ENCODE measurements around the gene CCDC71. TPM values are rescaled to one million over a fixed set of nuclear protein-coding genes. Genes with fewer than 3 reads are reported as not detected.

The CCDC71 gene
- total RNA-seq, 2 experiments from 2014 or later: 29.6 to 31.2 TPM

DNA sequence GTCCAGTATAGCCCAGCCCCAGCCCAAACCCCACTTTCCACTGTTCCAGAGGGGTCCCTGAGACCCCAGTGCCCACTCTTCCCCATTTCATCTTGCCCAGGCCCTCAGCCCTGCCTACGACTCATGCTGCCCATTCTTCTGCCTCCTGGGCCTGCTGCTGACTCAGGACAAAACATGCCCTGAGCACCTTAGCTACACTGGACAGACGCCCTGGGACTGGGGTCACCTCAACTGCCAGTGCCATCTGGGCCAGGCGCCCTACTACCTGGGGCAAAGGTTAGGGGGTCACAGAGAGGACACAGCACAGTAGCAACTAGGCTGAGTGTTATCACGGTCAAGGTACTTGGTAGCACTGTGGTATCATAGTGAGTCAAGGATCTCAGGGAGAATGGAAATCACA is 30.6 kb downstream of the CCDC71 start:
- CTCF ChIA-PET: no interaction called here
- POLR2A ChIA-PET: no interaction called here

DNA sequence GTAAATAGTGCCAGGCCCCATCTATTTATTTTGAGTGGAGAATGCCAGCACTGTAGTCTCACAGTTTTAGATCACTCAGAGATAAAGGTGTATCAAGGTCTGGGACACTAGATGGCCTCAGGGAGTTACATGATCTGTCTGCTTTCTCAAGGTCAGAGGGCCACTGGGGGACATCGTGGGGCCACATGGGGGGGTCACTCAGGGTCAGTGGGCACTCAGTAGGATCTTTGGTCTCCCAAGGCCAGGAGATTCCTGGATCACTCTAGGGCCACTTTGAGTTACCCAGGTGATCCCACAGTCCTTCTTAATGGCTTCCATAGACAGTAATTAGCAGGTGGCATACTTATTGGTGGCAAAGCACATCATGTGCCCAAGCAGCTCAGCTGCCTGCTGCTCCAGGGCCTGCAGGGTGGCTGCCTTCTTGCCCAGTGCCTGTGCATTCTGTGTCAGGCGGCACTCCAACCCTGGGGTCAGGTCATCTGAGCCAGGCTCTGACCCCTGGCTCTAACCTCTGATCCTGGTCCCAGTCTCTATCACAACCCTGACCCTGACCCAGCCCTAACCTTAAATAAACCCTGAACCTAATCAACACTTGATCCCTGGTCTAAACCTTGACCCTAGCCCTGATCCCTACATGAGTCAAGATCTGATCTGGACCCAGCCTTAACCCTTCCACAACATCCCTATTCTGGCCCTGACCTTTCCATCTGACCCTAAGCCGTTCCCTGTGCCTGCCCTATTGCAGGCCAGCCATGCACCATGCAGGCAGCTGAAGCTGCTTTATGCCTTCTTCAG is 31.5 kb downstream of the CCDC71 start:
- ChIA-PET CTCF (no interaction called here), POLR2A (no interaction called here)

DNA sequence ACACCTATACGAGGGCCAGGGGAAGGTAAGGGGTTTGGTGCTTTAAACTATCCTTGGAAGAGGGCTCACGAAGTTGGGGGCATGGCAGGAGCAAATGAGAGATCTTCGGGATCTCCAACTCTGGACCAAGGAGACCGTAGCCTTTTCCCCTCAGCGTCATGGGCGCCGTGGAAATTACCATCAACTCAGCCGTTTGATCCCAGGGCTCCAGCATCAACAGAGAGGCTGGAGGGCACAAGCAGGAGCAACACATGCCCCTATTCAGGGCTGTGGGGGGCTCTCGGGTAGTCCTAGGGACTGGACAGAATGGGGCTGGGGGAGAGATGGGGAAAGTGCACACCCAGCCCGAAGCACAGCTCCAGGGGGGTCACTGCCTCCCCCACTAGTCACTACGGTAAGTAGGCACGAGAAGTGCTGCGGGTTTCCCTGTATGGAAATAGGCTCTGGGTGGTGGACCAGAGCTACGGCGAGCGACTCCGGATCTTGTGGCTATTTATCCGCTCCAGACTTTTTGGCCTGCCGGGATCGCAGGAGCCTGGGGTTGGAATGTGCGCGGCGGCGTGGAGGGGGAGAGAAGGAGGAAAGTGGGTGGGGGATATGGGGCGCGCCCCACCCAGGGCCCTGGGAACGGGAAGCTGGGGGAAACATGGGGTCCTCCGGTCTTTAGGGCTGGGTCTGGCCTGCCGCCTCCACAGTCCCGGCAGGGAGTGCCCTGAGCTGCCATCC is 32.7 kb downstream of the CCDC71 start:
- ChIA-PET CTCF (no interaction called here), POLR2A (no interaction called here)

DNA sequence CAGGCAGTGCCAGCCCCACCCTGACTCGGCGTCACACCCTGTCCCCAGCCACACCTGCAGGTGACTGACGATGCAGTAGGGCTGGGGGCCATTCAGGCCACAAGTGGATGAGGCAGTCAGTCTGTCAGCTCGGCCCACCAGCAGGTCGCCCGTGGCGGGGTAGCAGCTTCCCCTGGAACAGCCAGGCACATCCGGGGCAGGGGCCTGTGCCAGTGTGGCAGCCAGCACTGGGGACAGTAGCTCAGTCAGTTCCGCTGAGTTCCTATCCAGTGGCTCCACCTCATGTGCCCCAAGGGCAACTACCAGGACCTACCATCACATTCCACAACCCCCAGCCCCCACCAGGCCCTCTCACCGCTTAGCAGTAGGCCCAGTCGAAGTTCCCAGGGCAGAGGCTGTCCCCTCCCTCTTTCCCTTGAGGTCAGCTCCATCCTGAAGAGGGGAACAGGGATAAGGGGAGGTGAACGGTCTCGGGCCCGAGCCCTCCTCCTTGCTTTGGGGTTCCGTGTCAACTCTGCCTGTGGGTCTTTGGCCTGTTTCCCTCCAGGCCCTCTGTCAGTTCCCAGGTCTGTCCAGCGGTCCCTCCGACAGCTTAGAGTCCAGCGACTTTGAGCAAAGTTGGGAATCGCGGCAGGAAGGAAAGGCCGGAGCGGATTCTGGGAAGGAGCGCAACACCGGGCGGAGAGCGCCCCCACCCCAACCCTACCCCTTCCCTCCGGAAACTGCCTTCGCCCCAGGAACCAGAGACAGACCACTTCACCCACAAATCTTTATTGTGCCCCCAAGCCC is 33.5 kb downstream of the CCDC71 start, which contains the start of gene LAMB2:
Gene LAMB2, minus strand, starts transcription at position 614 of the 789 bp plus-strand sequence. Its CDS starts 183 bp downstream, at position 431.
- ChIA-PET CTCF (interaction anchor here (0.6 kb wide), 2 partner anchors 36 to 707 kb away, joined by 3 read pairs; no protein-coding TSS in a partner anchor), POLR2A (no interaction called here)

DNA sequence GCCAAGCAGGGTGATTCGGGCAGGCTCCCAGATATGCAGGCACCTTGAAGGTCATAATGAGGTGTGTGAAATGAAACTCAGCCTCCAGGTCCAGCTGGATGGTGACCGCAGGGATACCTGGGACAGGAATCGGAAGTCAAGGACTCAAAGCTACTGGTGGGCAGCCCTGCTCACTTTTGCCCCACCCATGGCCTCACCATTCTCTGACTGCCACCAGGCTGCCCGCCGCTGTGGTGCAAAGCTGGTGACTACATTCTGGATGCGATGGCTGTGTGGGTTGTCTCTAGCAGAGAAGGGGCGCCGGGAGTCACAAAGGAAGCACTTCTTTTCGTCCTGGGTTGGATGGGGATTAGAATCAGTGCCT is 34.1 kb downstream of the CCDC71 start:
- POLR2A ChIA-PET: no interaction called here
- CTCF ChIA-PET: interaction anchor here (0.6 kb wide), 1 partner anchor 35 kb away, joined by 3 read pairs; no protein-coding TSS in a partner anchor

DNA sequence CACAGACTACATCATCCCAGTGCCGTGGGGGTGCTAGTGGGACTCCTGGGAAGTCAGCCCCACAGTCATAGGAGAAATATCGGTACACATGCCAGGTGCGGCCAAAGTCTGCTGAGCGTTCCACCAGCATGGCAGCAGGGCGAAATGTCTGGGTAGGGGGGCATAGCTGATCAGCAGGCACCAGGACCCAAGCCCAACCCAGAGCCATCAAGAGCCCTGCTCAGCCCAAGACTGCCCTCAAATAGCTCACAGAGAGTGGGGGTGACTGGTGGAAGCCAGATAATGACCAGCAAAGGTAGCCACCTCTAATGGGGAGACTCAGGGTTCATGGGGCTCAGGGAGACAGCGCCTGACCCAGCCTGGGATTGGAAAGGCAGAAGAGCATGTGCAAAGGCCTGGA is 34.6 kb downstream of the CCDC71 start:
- CTCF ChIA-PET: no interaction called here

DNA sequence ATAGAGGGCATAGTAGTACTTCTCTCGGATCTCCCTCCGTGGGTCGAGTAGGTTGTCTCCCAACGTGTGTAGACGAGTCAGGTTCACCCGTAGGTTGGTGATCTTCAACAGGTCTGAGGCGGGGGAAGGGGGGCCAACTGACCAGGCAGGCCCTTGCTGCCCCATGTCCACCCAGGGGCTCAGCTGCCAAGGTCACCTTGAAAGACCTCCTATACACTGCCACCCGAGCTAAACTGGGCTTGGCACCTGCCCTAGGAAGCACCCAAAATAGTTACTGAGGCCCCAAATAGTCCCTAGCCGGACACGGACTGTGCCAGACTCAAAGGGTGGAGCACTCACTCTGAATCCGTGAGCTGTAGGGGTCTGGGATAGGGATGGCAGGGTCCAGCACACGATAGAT is 35.1 kb downstream of the CCDC71 start:
- ChIA-PET POLR2A (no interaction called here), CTCF (interaction anchor here (0.6 kb wide), 1 partner anchor 22 kb away, joined by 3 read pairs; no protein-coding TSS in a partner anchor)

More for the DNA sequence above, 34.6 kb downstream of the CCDC71 start:
- POLR2A ChIA-PET: no interaction called here

DNA sequence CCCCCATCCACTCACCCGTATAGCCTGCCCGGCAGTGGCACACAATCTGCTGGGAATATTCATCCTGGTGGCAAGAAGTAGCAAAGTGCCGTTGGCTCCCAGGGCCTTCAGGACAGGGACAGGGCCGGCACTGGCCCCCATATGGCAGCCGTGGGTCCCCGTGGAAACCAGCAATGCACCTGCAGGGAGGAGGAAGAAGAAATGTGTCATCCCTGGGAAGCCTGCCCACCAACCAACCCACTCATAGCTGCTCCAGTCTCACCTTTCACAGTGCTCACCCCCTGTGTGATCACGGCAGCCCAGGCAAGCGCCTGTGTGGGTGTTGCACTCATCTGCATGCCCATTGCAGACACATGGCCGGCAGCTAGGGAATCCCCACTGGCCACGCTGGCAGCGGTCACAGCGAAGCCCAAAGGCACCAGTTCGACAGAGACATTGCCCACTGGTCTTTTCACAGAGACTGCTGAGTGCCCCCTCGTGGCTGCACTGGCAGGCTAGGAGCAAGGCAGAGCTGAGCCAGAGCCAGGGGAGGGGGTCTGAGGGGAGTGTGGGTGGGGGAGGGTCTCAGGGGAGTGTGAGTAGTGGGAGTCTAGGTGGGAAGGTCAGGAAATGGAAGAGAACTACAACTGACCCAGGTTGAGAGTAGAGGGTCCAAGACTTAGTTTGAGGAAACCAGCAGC is 41.0 kb downstream of the CCDC71 start:
- CTCF ChIA-PET: no interaction called here
- POLR2A ChIA-PET: no interaction called here

DNA sequence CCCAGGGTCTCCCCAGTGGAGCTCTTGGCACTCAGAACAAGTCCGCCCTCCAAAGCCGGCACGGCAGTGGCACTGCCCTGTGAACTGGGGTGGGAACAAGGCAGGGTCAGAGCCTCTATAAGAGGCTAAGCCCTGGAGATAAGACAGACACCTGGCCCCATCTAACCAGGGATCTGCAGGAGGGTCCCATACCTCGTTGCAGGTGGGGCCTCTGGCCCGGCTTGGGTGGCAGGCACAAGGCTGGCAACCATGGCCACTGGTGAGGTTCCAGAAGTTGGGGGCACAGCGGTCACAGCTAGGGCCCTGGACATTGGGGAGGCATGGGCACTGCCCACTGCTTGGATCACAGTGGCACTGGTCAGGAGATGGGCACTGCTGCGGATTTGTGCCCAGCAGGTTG is 41.9 kb downstream of the CCDC71 start:
- ChIA-PET POLR2A (no interaction called here), CTCF (no interaction called here)

DNA sequence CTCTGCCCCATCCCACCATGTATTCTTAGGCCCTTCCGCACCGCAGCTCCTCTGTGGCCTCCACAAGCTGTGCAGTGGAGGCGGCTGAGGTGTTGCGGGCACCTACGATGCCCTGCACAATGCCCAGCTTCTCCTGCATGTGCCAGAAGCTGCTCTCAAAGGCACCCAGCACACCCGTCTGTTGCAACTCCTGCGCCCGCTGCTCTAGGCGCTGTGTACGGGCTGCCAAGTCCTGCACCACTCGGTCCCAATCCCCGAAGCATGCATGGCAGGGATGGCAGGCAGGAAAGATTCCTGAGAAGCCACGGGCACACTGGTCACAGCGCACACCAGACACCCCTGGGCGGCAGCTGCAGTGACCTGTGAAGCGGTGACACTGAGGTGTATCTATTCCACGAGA is 42.4 kb downstream of the CCDC71 start:
- CTCF ChIA-PET: no interaction called here
- POLR2A ChIA-PET: no interaction called here

DNA sequence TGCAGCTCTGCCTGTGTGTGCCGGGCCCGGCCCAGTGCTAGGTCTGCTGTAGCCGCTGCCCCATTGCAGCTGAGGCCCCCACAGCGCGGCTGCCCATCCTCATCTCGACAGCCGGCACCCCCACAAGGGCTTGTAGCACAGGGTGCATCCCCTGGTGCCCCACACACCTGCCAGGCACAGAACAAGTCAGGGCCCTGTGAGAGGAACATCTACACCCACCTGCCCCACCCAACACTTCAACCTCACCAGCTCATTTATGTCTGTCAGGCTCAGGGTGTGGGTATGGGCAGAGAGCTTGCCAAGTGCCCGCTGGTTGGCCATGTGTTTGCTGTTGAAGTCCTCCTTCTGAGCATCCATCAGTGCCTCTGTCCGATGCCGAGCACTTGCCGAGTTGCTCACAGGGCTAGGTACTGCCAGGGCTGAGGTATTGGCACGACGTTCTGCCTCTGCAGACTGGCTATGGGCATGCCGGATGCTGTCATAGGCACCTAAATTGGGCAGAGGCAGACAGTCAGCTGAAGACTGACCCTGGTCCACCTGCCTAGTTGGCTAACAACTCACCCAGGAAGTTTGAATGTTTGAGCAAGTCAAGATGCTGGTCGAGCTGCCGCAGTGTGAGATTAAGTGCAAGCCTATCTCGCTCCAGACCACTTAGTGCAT is 43.1 kb downstream of the CCDC71 start:
- ChIA-PET CTCF (no interaction called here), POLR2A (no interaction called here)

DNA sequence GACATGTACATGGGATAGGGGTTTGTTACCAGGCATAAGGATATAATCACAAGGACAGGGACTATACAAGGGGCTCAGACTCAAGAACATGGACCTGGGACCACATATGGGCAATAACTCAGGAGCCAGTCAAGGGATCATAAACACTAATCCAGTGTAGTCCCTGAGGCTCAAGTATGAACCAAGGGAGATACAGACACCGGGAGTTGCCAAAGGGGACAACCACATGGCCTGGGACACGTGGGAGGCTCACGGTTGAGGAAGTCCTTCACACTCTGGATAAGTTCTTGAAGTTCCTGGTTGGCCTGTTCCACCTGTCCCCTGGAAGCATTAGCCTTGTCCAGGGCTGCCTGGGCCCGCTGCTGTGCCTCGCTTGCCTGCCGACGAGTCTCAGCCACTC is 43.7 kb downstream of the CCDC71 start:
- CTCF ChIA-PET: no interaction called here
- POLR2A ChIA-PET: no interaction called here

DNA sequence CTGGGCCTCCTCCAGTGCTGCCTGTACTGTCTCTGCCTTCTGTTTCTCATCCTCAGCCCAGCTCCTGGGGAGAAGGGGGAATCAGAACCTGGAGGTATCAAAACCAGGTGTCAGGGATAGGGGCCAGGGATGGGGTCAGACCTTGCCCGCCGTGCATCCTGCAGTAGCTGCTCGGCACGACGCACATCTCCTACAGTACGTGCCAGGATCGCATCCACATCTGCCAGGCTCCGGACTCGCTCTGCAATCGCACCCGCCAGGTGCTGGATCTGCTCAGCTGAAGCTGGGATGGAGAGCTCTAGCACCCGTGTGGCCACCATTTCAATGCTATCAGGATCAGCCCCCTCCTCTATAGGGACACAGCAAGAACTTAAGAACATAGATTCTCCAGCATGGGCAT is 44.1 kb downstream of the CCDC71 start:
- ChIA-PET CTCF (interaction anchor here (1.4 kb wide), 1 partner anchor 102 kb away, joined by 8 read pairs; no protein-coding TSS in a partner anchor), POLR2A (no interaction called here)

DNA sequence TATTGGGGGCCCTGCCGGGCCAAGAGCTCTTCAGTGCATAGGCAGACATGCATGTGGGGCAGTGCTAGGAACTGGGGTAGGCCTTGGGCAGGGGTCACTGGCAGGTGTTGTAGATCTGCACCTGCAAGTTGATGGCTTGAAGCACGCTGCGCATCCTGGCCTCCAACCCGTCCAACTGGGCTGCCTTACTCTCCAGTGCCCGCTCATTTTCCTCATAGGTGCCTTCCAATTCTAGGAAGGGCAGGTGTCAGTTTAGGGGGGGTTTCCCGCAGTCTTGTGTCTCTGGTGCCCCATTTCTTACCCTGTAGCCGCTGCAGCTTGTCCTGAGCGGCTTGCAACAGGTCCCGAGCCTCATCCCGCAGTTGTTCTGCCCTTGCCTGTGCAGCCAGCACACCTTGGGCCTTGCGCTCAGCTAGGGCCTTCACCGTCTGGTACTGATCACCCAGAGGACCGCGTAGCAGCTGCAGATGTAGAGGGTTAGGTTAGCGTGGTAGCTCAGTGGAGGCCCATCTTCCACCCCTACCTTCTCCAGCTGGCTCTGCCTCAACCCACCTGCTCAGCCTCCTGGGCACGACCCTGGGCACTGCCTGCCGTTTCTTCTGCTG is 44.9 kb downstream of the CCDC71 start:
- ChIA-PET POLR2A (interaction anchor here (0.6 to 1.4 kb wide), 9 partner anchors 12 to 650 kb away, joined by 3 to 11 read pairs (median 3); partner anchors contain the start of genes QRICH1 and RHOA), CTCF (interaction anchor here (0.6 to 1.4 kb wide), 4 partner anchors 27 to 346 kb away, joined by 3 to 8 read pairs (median 6); partner anchors contain the start of gene KLHDC8B)

DNA sequence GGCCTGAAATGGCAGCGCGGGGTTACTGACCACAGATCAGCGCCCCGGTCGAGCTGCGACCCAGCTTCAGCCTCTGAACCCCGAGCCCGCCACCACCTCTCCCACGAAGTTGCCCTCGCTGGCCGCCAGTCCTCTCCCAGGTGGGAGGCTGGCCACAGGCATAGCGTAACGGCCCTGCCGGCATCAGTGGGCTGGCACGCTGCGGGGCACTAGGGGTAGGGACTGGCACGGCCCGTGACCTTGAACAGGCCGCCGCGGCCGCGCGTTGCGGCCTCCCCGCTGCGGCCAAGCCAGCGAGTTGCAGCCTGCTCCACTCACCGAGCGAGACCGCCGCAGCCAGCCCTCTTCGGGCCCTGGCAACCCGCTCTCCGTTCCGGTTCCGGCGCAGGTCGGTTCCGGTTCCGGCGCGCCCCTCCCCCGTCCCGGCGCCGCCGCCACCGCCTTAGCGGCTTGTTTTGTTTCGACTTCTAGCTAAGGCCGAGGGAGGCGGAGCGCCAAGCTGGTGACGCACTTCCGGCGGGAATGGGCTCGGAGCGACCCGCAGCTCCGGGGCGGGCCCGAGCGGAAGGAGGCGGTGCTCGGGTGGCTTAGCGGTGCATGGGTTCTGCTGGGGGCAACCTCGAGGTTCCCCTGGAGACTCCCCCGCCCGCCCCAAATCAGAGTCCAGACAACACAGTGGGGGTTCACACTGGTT is 45.5 kb downstream of the CCDC71 start, which contains the start of gene USP19:
Gene USP19, minus strand, starts transcription at position 386 of the 694 bp plus-strand sequence. CDS start 1,678 bp downstream, outside the sequence.
- POLR2A ChIA-PET: interaction anchor here (0.6 to 1.4 kb wide), 8 partner anchors 12 to 291 kb away, joined by 3 to 11 read pairs (median 3); partner anchors contain the start of genes QRICH1 and RHOA

DNA sequence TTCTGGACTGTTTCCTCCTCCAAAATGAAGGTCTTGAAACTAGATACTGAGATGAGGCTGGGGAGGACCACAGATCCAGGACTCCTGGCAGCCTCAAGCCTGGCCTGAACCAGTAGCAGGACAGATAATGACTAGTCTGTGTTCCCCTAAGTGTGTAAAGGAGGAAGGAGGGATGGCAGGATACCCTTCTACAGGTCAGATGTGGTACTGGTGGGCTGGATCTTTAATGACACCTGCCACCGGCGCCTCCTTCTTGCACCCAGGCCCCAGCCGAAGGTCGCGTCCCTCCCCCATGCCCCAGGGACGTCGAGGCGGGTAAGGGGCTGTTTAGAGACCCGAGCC is 46.1 kb downstream of the CCDC71 start:
- POLR2A ChIA-PET: interaction anchor here (1.2 to 1.4 kb wide), 2 partner anchors 16 to 26 kb away, joined by 3 to 11 read pairs; partner anchors contain the start of gene QRICH1

More for the DNA sequence above, 45.5 kb downstream of the CCDC71 start, which contains the start of gene USP19:
- CTCF ChIA-PET: interaction anchor here (0.6 to 1.4 kb wide), 5 partner anchors 26 to 233 kb away, joined by 3 to 8 read pairs (median 4); partner anchors contain the start of gene KLHDC8B

DNA sequence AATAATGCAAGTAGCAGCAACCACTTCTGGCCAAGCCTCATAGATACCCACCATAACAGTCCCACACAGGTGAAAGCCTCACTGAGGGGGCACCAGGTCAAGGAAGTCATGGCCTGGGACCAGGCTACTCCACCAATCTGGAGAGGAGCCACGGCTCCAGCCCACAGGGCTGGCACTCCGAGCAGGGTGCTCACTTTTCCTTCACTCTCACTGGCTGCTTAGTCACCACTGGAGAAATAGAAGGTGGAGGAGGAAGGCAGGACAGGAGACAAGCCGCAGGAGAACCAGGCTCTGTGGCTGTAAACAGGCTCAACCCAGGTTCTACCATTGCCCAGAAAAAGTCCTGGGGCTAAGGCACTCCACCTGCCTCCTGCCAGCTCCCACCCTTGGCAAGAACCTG is 46.7 kb downstream of the CCDC71 start:
- CTCF ChIA-PET: no interaction called here
- POLR2A ChIA-PET: no interaction called here

More for the DNA sequence above, 46.1 kb downstream of the CCDC71 start:
- CTCF ChIA-PET: interaction anchor here (0.6 kb wide), 1 partner anchor 234 kb away, joined by 4 read pairs; no protein-coding TSS in a partner anchor

DNA sequence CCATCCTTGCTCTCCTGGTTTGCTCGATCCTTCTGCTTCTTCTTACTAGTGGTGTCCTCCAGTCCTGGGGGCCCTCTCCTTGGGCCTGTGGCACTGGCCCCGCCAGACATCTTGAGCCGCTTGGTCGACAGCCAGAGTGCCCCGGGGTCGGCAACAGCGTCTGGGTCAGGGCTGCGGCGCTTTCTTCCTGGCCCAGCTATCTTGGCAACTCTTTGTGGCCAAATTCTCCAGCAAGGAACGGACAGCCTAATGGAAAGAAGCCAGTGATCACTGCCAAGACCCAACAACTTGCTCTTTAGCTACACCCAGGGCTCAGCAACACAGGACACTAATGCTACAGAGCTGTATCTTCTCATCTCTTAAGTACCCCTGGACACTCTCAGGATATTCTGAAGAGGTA is 47.1 kb downstream of the CCDC71 start:
- ChIA-PET CTCF (no interaction called here), POLR2A (no interaction called here)
